PC-3 (cell line): ENCODE results near the gene RELL2. TPM values are rescaled to one million over a fixed set of nuclear protein-coding genes. Genes with fewer than 3 reads are reported as not detected.

Experiments used
- ATAC-seq: fragments of 200-7000 bp; cut with Tn5 transposase; 2 replicates; pipeline ENCODE4 v1.9.1; 2020; ENCODE audit warnings: mild to moderate bottlenecking, moderate library complexity
- BruUV-seq: library from RNA; stranded (reverse); fragments of 400-500 nt; replicated peaks from 2 replicates; lab custom pipeline; 2021; lab: Mats Ljungman, UMichigan
- CTCF ChIA-PET: fragments of 300-600 bp; sonication (Branson Sonifier 250); formaldehyde crosslinking; loops from one replicate; lab custom pipeline; 2022; ENCODE audit warnings: antibody characterized with exemption; lab: Charles Lee
- POLR2A ChIA-PET: fragments of 300-600 bp; sonication (Branson Sonifier 250); formaldehyde crosslinking; loops from one replicate; lab custom pipeline; 2022; ENCODE audit warnings: antibody characterized with exemption; ENCODE audit not compliant: unreplicated experiment; lab: Charles Lee
- DNase-seq: peaks from one replicate; pipeline ENCODE4 v3.0.0-alpha.2; 2015
- H2AFZ ChIP-seq: fragments of 300-600 bp; sonication (generic); 2 replicates; pipeline ENCODE4 v1.6.0; 2016; ENCODE audit warnings: antibody characterized with exemption, low read length
- H3F3A ChIP-seq: fragments of 300-600 bp; sonication (generic); one replicate; pipeline ENCODE4 v1.6.0; 2017; ENCODE audit warnings: antibody characterized with exemption, low read length, control low read depth, mild to moderate bottlenecking; ENCODE audit not compliant: unreplicated experiment
- H3K27ac ChIP-seq: fragments of 300-600 bp; sonication (generic); 2 replicates; pipeline ENCODE4 v1.5.1; 2016; ENCODE audit warnings: mild to moderate bottlenecking, low read length
- H3K27me3 ChIP-seq: fragments of 300-600 bp; sonication (generic); 2 replicates; pipeline ENCODE4 v1.6.1; 2016; ENCODE audit warnings: low read length, mixed read lengths
- H3K36me3 ChIP-seq: fragments of 300-600 bp; sonication (generic); 2 replicates; pipeline ENCODE4 v1.6.1; 2016; ENCODE audit warnings: low read depth, mixed run types, low read length, mixed read lengths
- H3K4me1 ChIP-seq: fragments of 300-600 bp; sonication (generic); 2 replicates; pipeline ENCODE4 v1.5.1; 2016; ENCODE audit warnings: low read length; ENCODE audit not compliant: insufficient read depth
- H3K4me2 ChIP-seq: fragments of 300-600 bp; sonication (generic); 2 replicates; pipeline ENCODE4 v1.6.0; 2016; ENCODE audit warnings: low read length
- H3K4me3 ChIP-seq: fragments of 300-600 bp; sonication (generic); 2 replicates; pipeline ENCODE4 v1.5.1; 2016; ENCODE audit warnings: mild to moderate bottlenecking, low read length, mixed read lengths
- H3K79me2 ChIP-seq: fragments of 300-600 bp; sonication (generic); 2 replicates; pipeline ENCODE4 v1.6.1; 2017; ENCODE audit warnings: low read length, mixed read lengths
- H3K9ac ChIP-seq: fragments of 300-600 bp; sonication (generic); 2 replicates; pipeline ENCODE4 v1.6.0; 2016; ENCODE audit warnings: mild to moderate bottlenecking, low read length
- H3K9me2 ChIP-seq: fragments of 300-600 bp; sonication (generic); replicated peaks from 2 replicates; pipeline ENCODE4 v1.6.1; 2016; ENCODE audit warnings: mixed run types, low read length, mixed read lengths
- H3K9me3 ChIP-seq: fragments of 300-600 bp; sonication (generic); 2 replicates; pipeline ENCODE4 v1.6.1; 2016; ENCODE audit warnings: low read length, mixed read lengths
- H4K20me1 ChIP-seq: fragments of 300-600 bp; sonication (generic); 2 replicates; pipeline ENCODE4 v1.6.1; 2016; ENCODE audit warnings: low read length, mixed read lengths
- CTCF ChIP-seq: fragments of 300-600 bp; sonication (generic); conservative IDR thresholded peaks from 2 replicates; pipeline ENCODE4 v1.5.1; 2017; ENCODE audit warnings: antibody characterized with exemption, low read depth, mild to moderate bottlenecking, low read length
- EZH2 ChIP-seq: fragments of 300-600 bp; sonication (generic); IDR thresholded peaks from one replicate; pipeline ENCODE4 v1.6.1; 2017; ENCODE audit warnings: antibody characterized with exemption, mild to moderate bottlenecking, low read length; ENCODE audit not compliant: unreplicated experiment
- EZH2phosphoT487 ChIP-seq: fragments of 300-600 bp; sonication (generic); IDR thresholded peaks from 2 replicates; pipeline ENCODE4 v1.6.1; 2018; ENCODE audit warnings: mild to moderate bottlenecking, antibody characterized with exemption, low read length, borderline replicate concordance
- intact Hi-C: fragments of 100-400 bp; cut with micrococcal nuclease; formaldehyde crosslinking; loops from 2 replicates; pipeline ENCODE4 v1.9.0; 2023
- total RNA-seq: library from RNA; depleted of rRNA; stranded (reverse); fragments of >200 nt; gene quantifications from 2 replicates; pipeline ENCODE4 v1.2.3, GENCODE V29; 2014

Gene RELL2
- total RNA-seq, 1 experiment from 2014 or later = 5.6 TPM

DNA sequence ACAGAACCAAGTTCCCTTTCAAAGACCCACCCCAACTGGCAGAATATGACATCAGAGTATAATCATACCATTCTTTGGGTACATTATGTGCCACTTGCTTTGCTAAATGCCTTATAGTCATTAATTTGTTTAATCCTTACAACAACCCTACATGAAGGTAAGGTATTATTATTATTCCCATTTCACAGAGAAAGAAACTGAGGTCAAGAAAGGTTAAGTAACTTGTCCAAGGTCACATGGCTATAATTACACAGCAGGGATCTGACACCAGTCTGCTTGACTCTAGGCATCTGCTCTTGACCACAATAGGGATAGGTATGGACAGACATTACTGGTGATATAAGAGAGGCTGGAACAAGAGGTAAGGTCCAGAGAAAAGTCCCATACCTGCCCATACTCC is 13.2 kb downstream of the RELL2 start:
- Histone ChIP-seq H3F3A (no peaks in the 10 kb centered on the region), H3K9me2 (no peaks in the 10 kb centered on the region), H3K9me3 (no peaks in the 10 kb centered on the region), H3K4me1 (peaks cover 20% of the 10 kb centered on the region; the same call in 1 of the 2 replicates), H3K27me3 (no peaks in the 10 kb centered on the region), H3K4me3 (no peak overlapping the region), H3K36me3 (no peaks in the 10 kb centered on the region), H3K79me2 (no peaks in the 10 kb centered on the region), H3K4me2 (no peak overlapping the region), H4K20me1 (no peaks in the 10 kb centered on the region), H3K27ac (no peak overlapping the region), H3K9ac (no peak overlapping the region), H2AFZ (no peak overlapping the region)
- no peak for ATAC-seq
- BruUV-seq = no TSS peak
- DNase-seq = no peak
- CTCF ChIA-PET = no interaction called here
- POLR2A ChIA-PET = no interaction called here
- intact Hi-C loops = no loop called here
- no peak for TF ChIP-seq EZH2
- no peak for TF ChIP-seq EZH2phosphoT487
- no peak for TF ChIP-seq CTCF

- Histone ChIP-seq H3K27me3 (no peaks in the 10 kb centered on the region), H3K9me3 (no peaks in the 10 kb centered on the region), H3F3A (no peaks in the 10 kb centered on the region), H2AFZ (peak within 1 kb of the TSS; percentile 62; the same call in 1 of the 2 replicates), H3K9me2 (no peaks in the 10 kb centered on the region), H3K79me2 (no peaks in the 10 kb centered on the region), H4K20me1 (no peaks in the 10 kb centered on the region), H3K4me3 (peak within 1 kb of the TSS; percentile 72), H3K27ac (no peak within 1 kb of the TSS), H3K9ac (peak within 1 kb of the TSS; percentile 33), H3K4me1 (peaks cover 20% of the 10 kb centered on the region; the same call in 1 of the 2 replicates), H3K4me2 (peak within 1 kb of the TSS; percentile 78), H3K36me3 (no peaks in the 10 kb centered on the region)
- intact Hi-C loops = no loop called here
- CTCF ChIA-PET = interaction anchor here (0.8 to 1.2 kb wide), 2 partner anchors 18 to 59 kb away, joined by 4 to 5 read pairs; no protein-coding TSS in a partner anchor
- DNase-seq (peak; percentile 70), ATAC-seq (peak; percentile 93)
- BruUV-seq = TSS peak; percentile 61
- POLR2A ChIA-PET = interaction anchor here (0.6 kb wide), 1 partner anchor 14 kb away, joined by 4 read pairs; the partner anchor contains the start of genes HDAC3 and RELL2
- TF ChIP-seq EZH2 = no peak
- TF ChIP-seq CTCF = no peak
- TF ChIP-seq EZH2phosphoT487 = no peak
These were observed 14.3 kb downstream of the RELL2 start, which contains the start of gene FCHSD1 for GRCh38 chr5:141650851-141651727. Gene FCHSD1, minus strand, starts transcription at chr5:141651418. Its CDS starts 50 bp downstream, at chr5:141651368.
